Measurements from ENCODE around the gene PCDHB2. TPM values are rescaled to one million over a fixed set of nuclear protein-coding genes. Genes with fewer than 3 reads are reported as not detected.
"Not testable (repeated sequence)": the region's sequence is repeated elsewhere in the genome, so short reads cannot be mapped to it uniquely, and the experiment has no call there.

PCDHB2 gene
- total RNA-seq, 1 experiment from 2014 or later = not detected

DNA sequence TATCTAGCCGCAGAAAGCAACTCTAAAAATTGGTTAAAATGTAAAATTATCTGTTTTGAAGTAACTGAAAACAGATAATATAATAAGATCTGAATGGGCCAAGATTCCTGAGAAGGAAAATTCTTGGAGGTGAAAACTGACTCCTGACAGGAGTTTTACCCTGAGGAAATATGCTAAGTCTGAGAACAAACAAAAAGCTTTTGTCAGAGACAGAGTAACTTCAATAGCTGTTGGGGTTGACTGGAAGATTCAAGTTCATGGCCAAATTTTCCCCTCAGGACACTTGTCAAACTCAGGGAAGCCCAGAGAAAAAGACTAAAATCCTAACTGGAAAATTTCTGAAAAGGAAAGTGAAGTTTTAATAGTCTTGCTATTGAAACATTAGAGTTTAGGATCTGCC, 32.9 kb downstream of the PCDHB2 start:
- DNase-seq (ENCODE audit: low read depth) = no peak
- in situ Hi-C loops (cut with HindIII; ENCODE audit: low pct_unique_long_range_greater_than_20kb, low sequenced_read_pairs) = no loop called here

- peak; percentile 59 for DNase-seq (ENCODE audit: low read depth)
- in situ Hi-C loops (cut with HindIII; ENCODE audit: low pct_unique_long_range_greater_than_20kb, low sequenced_read_pairs) = no loop called here
These were observed 40.8 kb downstream of the PCDHB2 start, which contains the start of gene PCDHB5 for GRCh38 chr5:141135030-141135717. TSS of gene PCDHB5 (plus strand) at chr5:141135206. CDS start at chr5:141135435, 229 bp downstream.

GRCh38 chr5:141135718-141136266, 41.4 kb downstream of the PCDHB2 start:
- in situ Hi-C loops (cut with HindIII; ENCODE audit: low pct_unique_long_range_greater_than_20kb, low sequenced_read_pairs) = no loop called here
- DNase-seq (ENCODE audit: low read depth) = no peak

DNA sequence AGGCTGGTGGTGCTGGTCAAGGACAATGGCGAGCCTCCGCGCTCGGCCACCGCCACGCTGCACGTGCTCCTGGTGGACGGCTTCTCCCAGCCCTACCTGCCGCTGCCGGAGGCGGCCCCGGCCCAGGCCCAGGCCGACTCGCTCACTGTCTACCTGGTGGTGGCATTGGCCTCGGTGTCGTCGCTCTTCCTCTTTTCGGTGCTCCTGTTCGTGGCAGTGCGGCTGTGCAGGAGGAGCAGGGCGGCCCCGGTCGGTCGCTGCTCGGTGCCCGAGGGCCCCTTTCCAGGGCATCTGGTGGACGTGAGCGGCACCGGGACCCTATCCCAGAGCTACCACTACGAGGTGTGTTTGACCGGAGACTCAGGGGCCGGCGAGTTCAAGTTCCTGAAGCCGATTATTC, 42.9 kb downstream of the PCDHB2 start:
- DNase-seq (ENCODE audit: low read depth) = not testable (repeated sequence)

More for the DNA sequence above, 42.9 kb downstream of the PCDHB2 start:
- in situ Hi-C loops (cut with HindIII; ENCODE audit: low pct_unique_long_range_greater_than_20kb, low sequenced_read_pairs) = not testable (repeated sequence)

Other genes with a start within 250 kb of the PCDHB2 start
- not detected in 2 replicates for gene PCDHA9, start 246.2 kb upstream of the PCDHB2 start, total RNA-seq (2014; rRNA removed; shearing (Covaris generic); ENCODE audit: low replicate concordance)
- 0.03 and 0.06 TPM in 2 replicates for gene PCDHA10, start 238.7 kb upstream of the PCDHB2 start, total RNA-seq (2014; rRNA removed; shearing (Covaris generic); ENCODE audit: low replicate concordance)
- gene PCDHA11, start 225.7 kb upstream of the PCDHB2 start, total RNA-seq (2014; rRNA removed; shearing (Covaris generic); ENCODE audit: low replicate concordance) = 5.6 TPM in 1 of 2 replicates, not detected in the other
- not detected in 2 replicates for gene PCDHA12, start 219.3 kb upstream of the PCDHB2 start, total RNA-seq (2014; rRNA removed; shearing (Covaris generic); ENCODE audit: low replicate concordance)
- not detected in 2 replicates for gene PCDHA13, start 212.5 kb upstream of the PCDHB2 start, total RNA-seq (2014; rRNA removed; shearing (Covaris generic); ENCODE audit: low replicate concordance)
- gene PCDHAC1, start 168.3 kb upstream of the PCDHB2 start, total RNA-seq (2014; rRNA removed; shearing (Covaris generic); ENCODE audit: low replicate concordance) = 0.09 and 0.10 TPM in 2 replicates
- gene PCDHAC2, start 128.1 kb upstream of the PCDHB2 start, total RNA-seq (2014; rRNA removed; shearing (Covaris generic); ENCODE audit: low replicate concordance) = 2.8 and 4.6 TPM in 2 replicates
- not detected in 2 replicates for gene PCDHB1, start 43.2 kb upstream of the PCDHB2 start, total RNA-seq (2014; rRNA removed; shearing (Covaris generic); ENCODE audit: low replicate concordance)
- not detected in 2 replicates for gene PCDHB3, start 5.9 kb downstream of the PCDHB2 start, total RNA-seq (2014; rRNA removed; shearing (Covaris generic); ENCODE audit: low replicate concordance)
- not detected in 2 replicates for gene PCDHB4, start 27.2 kb downstream of the PCDHB2 start, total RNA-seq (2014; rRNA removed; shearing (Covaris generic); ENCODE audit: low replicate concordance)
- 13.9 and 17.1 TPM in 2 replicates for gene PCDHB5, start 40.6 kb downstream of the PCDHB2 start, total RNA-seq (2014; rRNA removed; shearing (Covaris generic); ENCODE audit: low replicate concordance)
- not detected in 2 replicates for gene PCDHB6, start 55.4 kb downstream of the PCDHB2 start, total RNA-seq (2014; rRNA removed; shearing (Covaris generic); ENCODE audit: low replicate concordance)
- 0.90 and 1.2 TPM in 2 replicates for gene PCDHB7, start 78.0 kb downstream of the PCDHB2 start, total RNA-seq (2014; rRNA removed; shearing (Covaris generic); ENCODE audit: low replicate concordance)
- gene PCDHB8, start 83.2 kb downstream of the PCDHB2 start, total RNA-seq (2014; rRNA removed; shearing (Covaris generic); ENCODE audit: low replicate concordance) = not detected in 2 replicates
- 3.1 and 4.1 TPM in 2 replicates for gene PCDHB16, start 87.8 kb downstream of the PCDHB2 start, total RNA-seq (2014; rRNA removed; shearing (Covaris generic); ENCODE audit: low replicate concordance)
- gene PCDHB9, start 92.5 kb downstream of the PCDHB2 start, total RNA-seq (2014; rRNA removed; shearing (Covaris generic); ENCODE audit: low replicate concordance) = 1.1 and 1.6 TPM in 2 replicates
- gene PCDHB10, start 97.7 kb downstream of the PCDHB2 start, total RNA-seq (2014; rRNA removed; shearing (Covaris generic); ENCODE audit: low replicate concordance) = 0.41 and 1.2 TPM in 2 replicates
- 0.61 TPM in 1 of 2 replicates, not detected in the other for gene PCDHB11, start 105.0 kb downstream of the PCDHB2 start, total RNA-seq (2014; rRNA removed; shearing (Covaris generic); ENCODE audit: low replicate concordance)
- 0.35 TPM in 1 of 2 replicates, not detected in the other for gene PCDHB12, start 114.1 kb downstream of the PCDHB2 start, total RNA-seq (2014; rRNA removed; shearing (Covaris generic); ENCODE audit: low replicate concordance)
- gene PCDHB13, start 119.3 kb downstream of the PCDHB2 start, total RNA-seq (2014; rRNA removed; shearing (Covaris generic); ENCODE audit: low replicate concordance) = 0.44 and 0.93 TPM in 2 replicates
- 0.29 and 7.7 TPM in 2 replicates for gene PCDHB14, start 128.7 kb downstream of the PCDHB2 start, total RNA-seq (2014; rRNA removed; shearing (Covaris generic); ENCODE audit: low replicate concordance)
- not detected in 2 replicates for gene PCDHB15, start 150.8 kb downstream of the PCDHB2 start, total RNA-seq (2014; rRNA removed; shearing (Covaris generic); ENCODE audit: low replicate concordance)
- not detected in 2 replicates for gene SLC25A2, start 209.4 kb downstream of the PCDHB2 start, total RNA-seq (2014; rRNA removed; shearing (Covaris generic); ENCODE audit: low replicate concordance)
- gene TAF7, start 226.2 kb downstream of the PCDHB2 start, total RNA-seq (2014; rRNA removed; shearing (Covaris generic); ENCODE audit: low replicate concordance) = 103 and 109 TPM in 2 replicates
- 0.07 TPM in 1 of 2 replicates, not detected in the other for gene PCDHGA1, start 235.9 kb downstream of the PCDHB2 start, total RNA-seq (2014; rRNA removed; shearing (Covaris generic); ENCODE audit: low replicate concordance)
- gene PCDHGA2, start 244.1 kb downstream of the PCDHB2 start, total RNA-seq (2014; rRNA removed; shearing (Covaris generic); ENCODE audit: low replicate concordance) = not detected in 2 replicates
- not detected in 2 replicates for gene PCDHGA3, start 249.2 kb downstream of the PCDHB2 start, total RNA-seq (2014; rRNA removed; shearing (Covaris generic); ENCODE audit: low replicate concordance)